ENCODE results near the gene ANKRD13D. TPM values are rescaled to one million over a fixed set of nuclear protein-coding genes. Genes with fewer than 3 reads are reported as not detected.

ANKRD13D gene
- total RNA-seq, 2 experiments from 2014 or later, result 135 to 194 TPM

- Mint-ChIP-seq H3K27me3 (no peaks in the 10 kb centered on the region), H3K4me1 (peaks cover 31% of the 10 kb centered on the region), H3K9me3 (peaks cover 5% of the 10 kb centered on the region), H3K27ac (peak overlapping the region; percentile 37), H3K36me3 (ENCODE audit: low read depth) (no peaks in the 10 kb centered on the region), H3K4me3 (no peak overlapping the region)
- no peak for DNase-seq
- CTCF ChIA-PET, result interaction anchor here (0.5 to 4.7 kb wide), 28 partner anchors 9 to 284 kb away, joined by 3 to 31 read pairs (median 4); partner anchors contain the start of genes CLCF1, NUDT8, PPP1CA and SSH3
- POLR2A ChIA-PET, result interaction anchor here (0.9 to 1.0 kb wide), 2 partner anchors 26 to 56 kb away, joined by 3 to 7 read pairs; no protein-coding TSS in a partner anchor
Observed at GRCh38 chr11:67345247-67345919, 56.3 kb downstream of the ANKRD13D start.

GRCh38 chr11:67345920-67346819 is 57.1 kb downstream of the ANKRD13D start:
- Mint-ChIP-seq H3K36me3 (ENCODE audit: low read depth) (peaks cover 2% of the 10 kb centered on the region), H3K4me3 (no peak overlapping the region), H3K9me3 (peaks cover 5% of the 10 kb centered on the region), H3K4me1 (peaks cover 34% of the 10 kb centered on the region), H3K27ac (peak overlapping the region; percentile 37), H3K27me3 (no peaks in the 10 kb centered on the region)
- DNase-seq, result peak; percentile 36
- POLR2A ChIA-PET, result interaction anchor here (0.9 kb wide), 1 partner anchor 25 kb away, joined by 3 read pairs; no protein-coding TSS in a partner anchor
- CTCF ChIA-PET, result interaction anchor here (0.5 to 4.7 kb wide), 31 partner anchors 9 to 1439 kb away, joined by 3 to 31 read pairs (median 3); partner anchors contain the start of genes CLCF1, PPP1CA and SSH3

DNA sequence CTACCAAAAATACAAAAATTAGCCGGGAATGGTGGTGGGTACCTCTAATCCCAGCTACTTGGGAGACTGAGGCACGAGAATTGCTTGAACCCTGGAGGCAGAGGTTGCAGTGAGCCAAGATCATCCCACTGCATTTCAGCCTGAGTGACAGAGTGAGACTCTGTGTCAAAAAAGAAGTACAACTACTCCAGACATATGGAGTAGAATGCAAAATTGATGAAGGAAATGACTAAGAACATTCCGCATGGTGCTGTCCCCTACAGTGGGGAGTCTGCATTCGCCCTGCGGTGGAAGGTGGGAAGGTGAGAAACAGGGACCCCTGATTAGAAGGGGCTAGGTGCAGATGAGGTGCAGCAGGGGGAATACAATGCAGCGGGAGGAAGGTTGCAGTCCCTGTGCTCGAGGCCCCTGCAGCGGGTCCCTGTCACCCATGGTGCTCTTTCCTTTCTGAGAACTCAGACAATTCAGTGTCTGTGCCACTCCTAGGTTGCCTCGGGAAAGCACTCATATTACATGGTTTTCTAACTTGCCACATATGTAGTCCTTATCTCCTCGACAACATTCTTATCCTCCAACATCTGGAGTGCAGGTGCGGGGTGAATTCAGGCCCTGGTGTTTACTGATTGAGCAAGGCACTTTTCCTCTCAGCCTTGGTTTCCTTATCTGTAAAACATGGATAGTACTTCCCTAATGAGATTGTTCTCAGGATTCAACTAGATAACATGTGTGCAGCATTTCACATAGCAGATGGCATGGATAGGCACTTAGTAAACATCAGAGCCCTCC is 59.1 kb downstream of the ANKRD13D start:
- ChIA-PET POLR2A (no interaction called here), CTCF (interaction anchor here (0.9 to 30.3 kb wide), 7 partner anchors 8 to 86 kb away, joined by 3 to 841 read pairs (median 7); partner anchors contain the start of genes CLCF1, PPP1CA, RAD9A and TBC1D10C)
- Mint-ChIP-seq H3K4me3 (no peak overlapping the region), H3K4me1 (peaks cover 43% of the 10 kb centered on the region), H3K9me3 (no peaks in the 10 kb centered on the region), H3K27me3 (no peaks in the 10 kb centered on the region), H3K27ac (no peak overlapping the region), H3K36me3 (ENCODE audit: low read depth) (peaks cover 8% of the 10 kb centered on the region)
- DNase-seq, result no peak

GRCh38 chr11:67349036-67349435 is 59.9 kb downstream of the ANKRD13D start:
- peaks cover 46% of the 10 kb centered on the region for H3K4me1 Mint-ChIP-seq
- DNase-seq, result no peak
- CTCF ChIA-PET, result interaction anchor here (0.5 to 30.3 kb wide), 8 partner anchors 9 to 422 kb away, joined by 3 to 841 read pairs (median 4); partner anchors contain the start of genes CLCF1, PPP1CA, RAD9A and TBC1D10C
- H3K27ac Mint-ChIP-seq, result no peak overlapping the region
- H3K4me3 Mint-ChIP-seq, result no peak overlapping the region
- peaks cover 8% of the 10 kb centered on the region for H3K36me3 Mint-ChIP-seq (ENCODE audit: low read depth)
- POLR2A ChIA-PET, result no interaction called here
- H3K9me3 Mint-ChIP-seq, result no peaks in the 10 kb centered on the region
- no peaks in the 10 kb centered on the region for H3K27me3 Mint-ChIP-seq

DNA sequence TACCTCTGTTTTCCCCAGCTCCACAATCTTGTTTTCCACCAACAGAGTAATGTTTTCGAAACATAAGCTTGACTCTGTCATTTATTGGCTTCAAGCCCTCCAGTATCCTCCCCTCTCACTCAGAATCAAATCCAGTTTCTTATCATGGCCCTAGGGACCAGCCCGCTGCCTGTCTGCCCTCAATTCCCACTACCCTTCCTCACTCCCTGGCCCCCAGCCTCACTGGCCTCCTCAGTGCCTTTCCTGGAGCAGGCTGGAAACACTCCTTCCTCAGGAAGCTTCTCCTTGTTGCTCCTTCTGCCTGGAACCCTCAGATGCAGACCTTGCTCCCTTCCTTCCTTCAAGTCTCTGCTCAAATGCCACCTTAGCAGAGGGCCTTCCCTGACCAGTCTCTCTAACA is 60.4 kb downstream of the ANKRD13D start:
- H3K4me1 Mint-ChIP-seq, result peaks cover 47% of the 10 kb centered on the region
- CTCF ChIA-PET, result interaction anchor here (0.9 to 30.3 kb wide), 7 partner anchors 9 to 137 kb away, joined by 3 to 841 read pairs (median 3); partner anchors contain the start of genes CLCF1, PPP1CA, RAD9A and TBC1D10C
- no peak for DNase-seq
- peaks cover 8% of the 10 kb centered on the region for H3K36me3 Mint-ChIP-seq (ENCODE audit: low read depth)
- H3K27me3 Mint-ChIP-seq, result no peaks in the 10 kb centered on the region
- H3K4me3 Mint-ChIP-seq, result no peak overlapping the region
- POLR2A ChIA-PET, result no interaction called here
- no peak overlapping the region for H3K27ac Mint-ChIP-seq
- no peaks in the 10 kb centered on the region for H3K9me3 Mint-ChIP-seq

DNA sequence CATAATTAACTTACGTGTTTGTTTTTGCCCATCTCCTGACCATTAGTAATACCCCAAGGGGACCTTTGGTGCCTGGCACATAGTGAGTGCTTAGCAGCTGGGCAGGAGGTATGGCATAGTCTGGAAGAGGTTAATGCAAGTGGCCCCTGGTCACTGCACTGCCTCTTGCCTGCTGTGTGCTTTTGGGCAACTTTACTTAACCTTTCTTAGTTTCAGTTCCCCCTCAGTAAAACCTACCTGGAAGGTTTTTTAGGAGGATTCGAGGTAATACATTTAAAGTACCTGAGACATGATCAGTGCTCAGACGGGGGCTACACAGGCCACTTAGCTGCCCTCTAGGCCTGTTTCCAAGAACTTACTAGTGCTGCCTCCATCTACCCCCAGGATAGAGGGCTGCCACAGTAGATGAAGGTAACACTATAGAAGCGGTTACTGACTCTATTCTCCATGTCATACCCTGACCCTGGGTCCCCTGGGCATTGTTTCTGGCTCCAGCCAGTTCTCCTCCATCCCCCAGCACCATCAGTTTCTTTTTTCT is 60.9 kb downstream of the ANKRD13D start:
- H3K36me3 Mint-ChIP-seq (ENCODE audit: low read depth), result peaks cover 8% of the 10 kb centered on the region
- DNase-seq, result no peak
- no peak overlapping the region for H3K27ac Mint-ChIP-seq
- ChIA-PET CTCF (interaction anchor here (0.9 to 30.3 kb wide), 9 partner anchors 13 to 136 kb away, joined by 3 to 841 read pairs (median 11); partner anchors contain the start of genes CLCF1, PPP1CA, RAD9A and TBC1D10C), POLR2A (no interaction called here)
- H3K4me1 Mint-ChIP-seq, result peaks cover 47% of the 10 kb centered on the region
- H3K9me3 Mint-ChIP-seq, result no peaks in the 10 kb centered on the region
- H3K4me3 Mint-ChIP-seq, result no peak overlapping the region
- no peaks in the 10 kb centered on the region for H3K27me3 Mint-ChIP-seq

DNA sequence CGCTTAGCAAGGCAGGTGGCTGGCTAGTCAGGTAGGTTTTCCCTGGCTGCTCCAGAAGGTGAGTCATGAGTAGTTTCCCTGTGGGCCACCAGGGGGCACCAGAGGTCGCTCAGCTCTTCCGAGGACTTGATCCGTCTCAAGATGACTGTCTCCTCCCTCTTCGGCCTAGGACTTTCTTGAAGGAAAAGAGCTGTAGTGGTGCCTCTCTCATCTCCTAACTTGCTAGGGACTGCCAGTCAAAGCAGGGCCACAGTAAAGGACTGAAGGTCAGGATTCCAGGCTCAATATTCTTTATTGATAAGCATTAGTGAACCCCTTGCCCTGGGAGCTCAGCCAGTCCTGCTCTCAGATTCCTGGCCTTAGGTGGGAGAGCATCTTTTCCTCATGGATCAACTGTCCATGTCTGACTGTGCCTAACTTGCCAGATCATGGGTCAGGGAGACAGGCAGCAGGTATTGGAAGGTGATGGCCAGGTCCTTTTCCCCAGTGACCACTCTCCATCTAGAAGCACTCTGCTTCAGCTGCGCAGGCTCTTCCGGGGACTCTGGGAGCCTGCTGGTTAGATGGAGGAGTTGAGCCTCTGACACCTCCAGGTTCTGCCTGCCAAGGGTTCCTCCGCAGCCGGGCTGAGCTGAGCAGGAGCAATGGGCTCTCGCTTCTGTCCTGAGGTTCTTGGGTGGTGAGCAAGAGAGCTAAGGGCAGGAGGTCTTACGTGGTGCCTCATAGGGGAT is 62.3 kb downstream of the ANKRD13D start:
- H3K4me1 Mint-ChIP-seq, result peaks cover 34% of the 10 kb centered on the region

More for the DNA sequence above, 62.3 kb downstream of the ANKRD13D start:
- CTCF ChIA-PET, result interaction anchor here (0.5 to 30.3 kb wide), 31 partner anchors 10 to 609 kb away, joined by 3 to 841 read pairs (median 4); partner anchors contain the start of genes CLCF1, PPP1CA, RAD9A and SSH3
- POLR2A ChIA-PET, result no interaction called here
- Mint-ChIP-seq H3K27ac (peak overlapping the region; percentile 84), H3K4me3 (peak overlapping the region; percentile 55), H3K36me3 (ENCODE audit: low read depth) (peaks cover 8% of the 10 kb centered on the region), H3K9me3 (no peaks in the 10 kb centered on the region), H3K27me3 (no peaks in the 10 kb centered on the region)
- DNase-seq, result peak; percentile 64

Other genes with a start within 250 kb of the ANKRD13D start
- gene RHOD, start 232.5 kb upstream of the ANKRD13D start, total RNA-seq, result under 1 TPM in 1 of 2 experiments, not detected in 1; 0.35 TPM
- 10 to 100 TPM; 83.8 to 94.0 TPM for gene KDM2A, start 170.0 kb upstream of the ANKRD13D start, total RNA-seq
- gene GRK2, start 22.8 kb upstream of the ANKRD13D start, total RNA-seq, result 100 to 1,000 TPM; 306 to 324 TPM
- gene SSH3, start 14.2 kb downstream of the ANKRD13D start, total RNA-seq, result 1 to 10 TPM; 8.2 to 9.6 TPM
- gene POLD4, start 64.2 kb downstream of the ANKRD13D start, total RNA-seq, result 10 to 100 TPM; 52.7 to 53.7 TPM
- under 1 TPM; 0.10 to 0.17 TPM for gene CLCF1, start 84.3 kb downstream of the ANKRD13D start, total RNA-seq
- 10 to 100 TPM; 49.3 to 53.7 TPM for gene RAD9A, start 102.7 kb downstream of the ANKRD13D start, total RNA-seq
- 100 to 1,000 TPM; 301 to 331 TPM for gene PPP1CA, start 112.6 kb downstream of the ANKRD13D start, total RNA-seq
- gene TBC1D10C, start 114.8 kb downstream of the ANKRD13D start, total RNA-seq, result 100 to 1,000 TPM; 256 to 323 TPM
- gene CARNS1, start 126.4 kb downstream of the ANKRD13D start, total RNA-seq, result 1 to 10 TPM; 1.2 to 1.9 TPM
- gene RPS6KB2, start 139.2 kb downstream of the ANKRD13D start, total RNA-seq, result 10 to 100 TPM; 57.5 to 68.1 TPM
- gene PTPRCAP, start 148.4 kb downstream of the ANKRD13D start, total RNA-seq, result 100 to 1,000 TPM; 328 to 389 TPM
- gene CORO1B, start 154.2 kb downstream of the ANKRD13D start, total RNA-seq, result 100 to 1,000 TPM; 191 to 252 TPM
- gene GPR152, start 163.4 kb downstream of the ANKRD13D start, total RNA-seq, result not detected
- 1 to 10 TPM; 1.3 to 2.6 TPM for gene CABP4, start 166.1 kb downstream of the ANKRD13D start, total RNA-seq
- gene TMEM134, start 179.9 kb downstream of the ANKRD13D start, total RNA-seq, result 10 to 100 TPM; 42.2 to 47.2 TPM
- 100 to 1,000 TPM; 149 to 164 TPM for gene AIP, start 193.7 kb downstream of the ANKRD13D start, total RNA-seq
- 100 to 1,000 TPM; 100 to 110 TPM for gene PITPNM1, start 216.1 kb downstream of the ANKRD13D start, total RNA-seq
- 100 to 1,000 TPM; 117 to 126 TPM for gene CDK2AP2, start 218.9 kb downstream of the ANKRD13D start, total RNA-seq
- gene CABP2, start 234.1 kb downstream of the ANKRD13D start, total RNA-seq, result not detected